Measurements from ENCODE around the gene SPDL1. TPM values are rescaled to one million over a fixed set of nuclear protein-coding genes. Genes with fewer than 3 reads are reported as not detected.

The SPDL1 gene
- total RNA-seq, 2 donors from 2014 or later, result 42.0 to 47.4 TPM

DNA sequence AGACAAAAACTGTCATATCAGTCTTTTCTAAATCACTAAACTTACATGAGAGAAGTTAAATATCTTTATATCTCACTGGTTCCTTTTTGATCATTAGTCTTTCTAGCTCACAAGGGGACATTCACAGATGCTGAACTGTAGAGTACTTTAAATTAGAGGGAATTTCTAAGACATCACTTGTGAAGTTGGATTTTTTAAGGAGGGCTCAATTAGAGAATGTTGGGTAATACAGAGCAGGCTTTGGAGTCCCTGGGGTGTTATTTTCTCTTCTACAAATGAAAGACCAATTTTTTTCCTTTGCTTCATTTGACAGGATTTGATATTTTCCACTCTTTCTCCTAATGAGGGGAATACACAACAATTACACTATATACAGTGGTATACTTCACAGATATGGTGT lies 48.6 kb upstream of the SPDL1 start:
- Mint-ChIP-seq H3K4me3 (no peak overlapping the region), H3K4me1 (no peaks in the 10 kb centered on the region), H3K36me3 (ENCODE audit: low read depth) (no peaks in the 10 kb centered on the region), H3K27me3 (ENCODE audit: insufficient read depth) (peaks cover 66% of the 10 kb centered on the region), H3K27ac (no peak overlapping the region), H3K9me3 (no peaks in the 10 kb centered on the region)
- Histone ChIP-seq H3K4me3 (ENCODE audit: low read length) (no peak overlapping the region), H3K36me3 (ENCODE audit: control insufficient read depth, insufficient read depth, low read length) (no peaks in the 10 kb centered on the region), H3K27ac (ENCODE audit: low read depth, low read length) (no peak overlapping the region), H3K27me3 (ENCODE audit: control insufficient read depth, insufficient read depth, low read length, poor library complexity, severe bottlenecking) (peaks cover 64% of the 10 kb centered on the region), H3K4me1 (ENCODE audit: control insufficient read depth, insufficient read depth, low read length) (no peaks in the 10 kb centered on the region), H3K9ac (ENCODE audit: extremely low read depth, low read length, poor library complexity, severe bottlenecking) (no peak overlapping the region), H3K9me3 (ENCODE audit: control insufficient read depth, low read length) (no peaks in the 10 kb centered on the region)
- no peak for DNase-seq
- TF ChIP-seq CTCF (conservative IDR thresholded peaks at IDR 0.05), result no peak

GRCh38 chr5:169538944-169539343 lies 44.6 kb upstream of the SPDL1 start:
- TF ChIP-seq CTCF (conservative IDR thresholded peaks at IDR 0.05), result no peak
- H3K9ac ChIP-seq (ENCODE audit: extremely low read depth, low read length, poor library complexity, severe bottlenecking), result no peak overlapping the region
- no peak overlapping the region for H3K4me3 ChIP-seq (ENCODE audit: low read length)
- no peaks in the 10 kb centered on the region for H3K4me1 ChIP-seq (ENCODE audit: control insufficient read depth, insufficient read depth, low read length)
- H3K27ac ChIP-seq (ENCODE audit: low read depth, low read length), result no peak overlapping the region
- Mint-ChIP-seq H3K27ac (no peak overlapping the region), H3K9me3 (peaks cover 5% of the 10 kb centered on the region), H3K36me3 (ENCODE audit: low read depth) (no peaks in the 10 kb centered on the region), H3K27me3 (ENCODE audit: insufficient read depth) (peaks cover 43% of the 10 kb centered on the region), H3K4me1 (no peaks in the 10 kb centered on the region), H3K4me3 (no peak overlapping the region)
- peaks cover 42% of the 10 kb centered on the region for H3K27me3 ChIP-seq (ENCODE audit: control insufficient read depth, insufficient read depth, low read length, poor library complexity, severe bottlenecking)
- no peaks in the 10 kb centered on the region for H3K36me3 ChIP-seq (ENCODE audit: control insufficient read depth, insufficient read depth, low read length)
- WGBS, 2 experiments (ENCODE audit: insufficient coverage in 1 of 2, insufficient read length in 1 of 2), result 89% methylated on average over 1 of the region's 1 CpG; no CpG with 5 or more reads in 1 of the 2 experiments
- H3K9me3 ChIP-seq (ENCODE audit: control insufficient read depth, low read length), result peaks cover 12% of the 10 kb centered on the region
- DNase-seq, result no peak

- Mint-ChIP-seq H3K4me1 (no peaks in the 10 kb centered on the region), H3K36me3 (ENCODE audit: low read depth) (no peaks in the 10 kb centered on the region), H3K4me3 (no peak overlapping the region), H3K9me3 (peaks cover 5% of the 10 kb centered on the region), H3K27ac (no peak overlapping the region), H3K27me3 (ENCODE audit: insufficient read depth) (peaks cover 20% of the 10 kb centered on the region)
- Histone ChIP-seq H3K27ac (ENCODE audit: low read depth, low read length) (no peak overlapping the region), H3K36me3 (ENCODE audit: control insufficient read depth, insufficient read depth, low read length) (no peaks in the 10 kb centered on the region), H3K9me3 (ENCODE audit: control insufficient read depth, low read length) (peaks cover 12% of the 10 kb centered on the region), H3K27me3 (ENCODE audit: control insufficient read depth, insufficient read depth, low read length, poor library complexity, severe bottlenecking) (peaks cover 24% of the 10 kb centered on the region), H3K4me3 (ENCODE audit: low read length) (no peak overlapping the region), H3K9ac (ENCODE audit: extremely low read depth, low read length, poor library complexity, severe bottlenecking) (no peak overlapping the region), H3K4me1 (ENCODE audit: control insufficient read depth, insufficient read depth, low read length) (no peaks in the 10 kb centered on the region)
- no peak for TF ChIP-seq CTCF (conservative IDR thresholded peaks at IDR 0.05)
- 97 to 100% methylated on average over 1 to 2 of the region's 2 CpGs for WGBS, 2 experiments (ENCODE audit: insufficient coverage in 1 of 2, insufficient read length in 1 of 2)
- no peak for DNase-seq
These were observed 40.8 kb upstream of the SPDL1 start for GRCh38 chr5:169542811-169543210.

Measured in endodermal cell (in vitro differentiated cells).